Hematopoietic multipotent progenitor cell (in vitro differentiated cells): ENCODE data around the gene KRTAP10-1. TPM values are rescaled to one million over a fixed set of nuclear protein-coding genes. Genes with fewer than 3 reads are reported as not detected.

ENCODE experiments used
- DNase-seq, 3 donors: peaks; one replicate each; pipeline ENCODE4 v3.0.0-alpha.2; 2011 to 2015; ENCODE audit warnings: low read depth in 2 of 3, low spot score in 2 of 3
- total RNA-seq: library from RNA; depleted of rRNA; stranded (reverse); fragments of >200 nt; gene quantifications from one replicate; pipeline ENCODE4 v1.2.3, GENCODE V29; 2012

KRTAP10-1 gene
- total RNA-seq, 1 donor: not detected

DNA sequence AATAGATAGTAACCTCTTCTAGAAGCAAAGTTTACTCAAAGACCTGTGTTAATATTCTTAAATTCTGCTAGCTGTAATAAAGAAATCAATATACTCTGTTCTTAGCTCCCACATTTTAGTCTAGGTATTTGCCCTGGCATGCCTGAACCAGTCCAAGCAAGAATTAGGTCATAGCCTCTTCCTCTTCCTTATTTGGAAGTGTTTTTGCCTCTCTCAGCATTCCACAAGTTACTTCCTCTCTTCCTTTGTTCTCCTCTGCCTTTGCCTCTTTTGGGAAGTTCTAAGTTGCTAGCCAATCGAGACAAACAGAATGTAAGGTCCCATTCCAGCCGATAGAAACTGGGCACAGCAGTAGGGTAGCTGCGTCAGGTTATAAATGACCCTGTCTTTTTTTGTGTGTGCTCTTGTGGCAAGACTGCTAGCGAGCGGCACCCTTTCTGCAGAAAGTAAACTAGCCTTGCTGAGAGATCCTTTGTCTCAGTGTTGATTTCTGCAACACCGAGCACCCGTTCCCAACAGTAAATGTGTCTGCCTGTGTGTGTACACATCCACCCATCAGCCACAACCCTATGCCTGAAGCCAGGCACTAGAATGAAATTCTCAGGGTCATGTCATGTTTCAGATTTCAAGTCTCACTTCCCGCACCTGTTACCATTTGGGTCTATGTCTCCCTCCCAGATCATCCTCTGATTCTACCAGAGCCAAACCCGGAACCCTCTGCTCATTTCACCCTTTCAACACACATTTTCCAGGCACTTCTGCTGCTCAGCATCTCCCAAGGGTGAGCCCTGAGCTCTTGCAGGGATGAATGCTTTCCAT lies 47.2 kb downstream of the KRTAP10-1 start:
- no peak for DNase-seq

GRCh38 chr21:44490816-44491215 lies 49.2 kb downstream of the KRTAP10-1 start:
- DNase-seq: no peak

- DNase-seq: no peak
Observed at GRCh38 chr21:44490405-44490804, 49.6 kb downstream of the KRTAP10-1 start.

- DNase-seq: no peak
Observed at GRCh38 chr21:44489962-44490361, 50.0 kb downstream of the KRTAP10-1 start.

Other genes starting within 250 kb of the KRTAP10-1 start
- gene PFKL, start 240.1 kb downstream of the KRTAP10-1 start, total RNA-seq: 278 TPM
- 19.7 TPM for gene CFAP410, start 200.8 kb downstream of the KRTAP10-1 start, total RNA-seq
- 3.5 TPM for gene TRPM2, start 186.6 kb downstream of the KRTAP10-1 start, total RNA-seq
- gene LRRC3, start 84.7 kb downstream of the KRTAP10-1 start, total RNA-seq: 1.1 TPM
- gene KRTAP10-2, start 11.3 kb upstream of the KRTAP10-1 start, total RNA-seq: not detected
- gene KRTAP10-3, start 18.6 kb upstream of the KRTAP10-1 start, total RNA-seq: not detected
- not detected for gene KRTAP10-4, start 33.5 kb upstream of the KRTAP10-1 start, total RNA-seq
- gene KRTAP10-5, start 40.4 kb upstream of the KRTAP10-1 start, total RNA-seq: not detected
- gene KRTAP10-6, start 52.3 kb upstream of the KRTAP10-1 start, total RNA-seq: not detected
- gene KRTAP10-7, start 60.4 kb upstream of the KRTAP10-1 start, total RNA-seq: under 0.01 TPM
- not detected for gene KRTAP10-8, start 71.9 kb upstream of the KRTAP10-1 start, total RNA-seq
- not detected for gene KRTAP10-9, start 86.9 kb upstream of the KRTAP10-1 start, total RNA-seq
- not detected for gene KRTAP10-10, start 97.2 kb upstream of the KRTAP10-1 start, total RNA-seq
- gene KRTAP10-11, start 106.2 kb upstream of the KRTAP10-1 start, total RNA-seq: not detected
- not detected for gene KRTAP12-4, start 114.5 kb upstream of the KRTAP10-1 start, total RNA-seq
- gene KRTAP12-3, start 117.7 kb upstream of the KRTAP10-1 start, total RNA-seq: not detected
- gene KRTAP12-2, start 126.7 kb upstream of the KRTAP10-1 start, total RNA-seq: under 0.01 TPM
- not detected for gene KRTAP12-1, start 142.0 kb upstream of the KRTAP10-1 start, total RNA-seq
- gene KRTAP10-12, start 157.0 kb upstream of the KRTAP10-1 start, total RNA-seq: not detected
- gene TSPEAR, start 171.4 kb upstream of the KRTAP10-1 start, total RNA-seq: not detected